ENCODE data around the gene AP5S1. TPM values are rescaled to one million over a fixed set of nuclear protein-coding genes. Genes with fewer than 3 reads are reported as not detected.
A peak's percentile ranks its signal among the peaks of the same experiment; 100 is the strongest.

AP5S1 gene
- total RNA-seq, 2 experiments from 2014 or later = 6.0 TPM

DNA sequence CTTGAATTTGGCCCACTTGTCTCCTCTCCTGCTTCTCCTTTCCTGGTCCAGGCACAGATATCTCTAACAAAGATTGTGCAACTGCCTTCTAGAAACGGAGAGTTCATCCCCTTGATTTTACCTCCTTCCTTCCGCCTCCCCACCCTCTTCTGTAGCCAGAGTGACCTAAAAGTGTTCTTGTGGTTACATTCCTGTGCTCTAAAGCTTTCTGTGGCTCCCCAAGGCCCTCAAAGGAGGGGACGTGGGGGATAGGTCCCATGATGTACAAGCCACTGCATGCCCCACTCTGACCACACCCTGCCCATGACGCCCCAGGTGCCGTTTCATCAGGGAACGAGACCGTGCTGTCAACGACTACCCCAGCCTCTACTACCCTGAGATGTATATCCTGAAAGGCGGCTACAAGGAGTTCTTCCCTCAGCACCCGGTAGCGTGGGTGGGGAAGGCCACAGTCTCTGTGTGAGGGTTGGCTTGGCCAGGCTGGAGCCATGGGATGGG is 16.0 kb upstream of the AP5S1 start:
- ATAC-seq (ENCODE audit: poor library complexity) (no peak), DNase-seq (no peak)
- Histone ChIP-seq H3K4me3 (ENCODE audit: low read length) (no peak overlapping the region), H3K27me3 (ENCODE audit: control insufficient read depth in 1 of 2, insufficient read depth in 2 of 2, low read length in 2 of 2) (no peaks in the 10 kb centered on the region), H3K27ac (ENCODE audit: low read depth in 1 of 2, low read length in 2 of 2) (peak overlapping the region in 1 of 2 donors; percentile 78), H3K36me3 (ENCODE audit: insufficient read depth, low read length) (peaks cover 71% of the 10 kb centered on the region), H3K9me3 (ENCODE audit: control insufficient read depth in 1 of 2, insufficient read depth in 1 of 2, low read length in 2 of 2) (no peaks in the 10 kb centered on the region), H3K4me1 (ENCODE audit: insufficient read depth, low read length) (peaks cover 88% of the 10 kb centered on the region)
- Mint-ChIP-seq H3K9me3 (no peaks in the 10 kb centered on the region), H3K36me3 (ENCODE audit: low read depth) (peaks cover 80% of the 10 kb centered on the region), H3K27ac (peak overlapping the region; percentile 95), H3K4me1 (ENCODE audit: low read depth) (peaks cover 78% of the 10 kb centered on the region), H3K27me3 (no peaks in the 10 kb centered on the region), H3K4me3 (peak overlapping the region; percentile 51)
- TF ChIP-seq, protein P1, sequence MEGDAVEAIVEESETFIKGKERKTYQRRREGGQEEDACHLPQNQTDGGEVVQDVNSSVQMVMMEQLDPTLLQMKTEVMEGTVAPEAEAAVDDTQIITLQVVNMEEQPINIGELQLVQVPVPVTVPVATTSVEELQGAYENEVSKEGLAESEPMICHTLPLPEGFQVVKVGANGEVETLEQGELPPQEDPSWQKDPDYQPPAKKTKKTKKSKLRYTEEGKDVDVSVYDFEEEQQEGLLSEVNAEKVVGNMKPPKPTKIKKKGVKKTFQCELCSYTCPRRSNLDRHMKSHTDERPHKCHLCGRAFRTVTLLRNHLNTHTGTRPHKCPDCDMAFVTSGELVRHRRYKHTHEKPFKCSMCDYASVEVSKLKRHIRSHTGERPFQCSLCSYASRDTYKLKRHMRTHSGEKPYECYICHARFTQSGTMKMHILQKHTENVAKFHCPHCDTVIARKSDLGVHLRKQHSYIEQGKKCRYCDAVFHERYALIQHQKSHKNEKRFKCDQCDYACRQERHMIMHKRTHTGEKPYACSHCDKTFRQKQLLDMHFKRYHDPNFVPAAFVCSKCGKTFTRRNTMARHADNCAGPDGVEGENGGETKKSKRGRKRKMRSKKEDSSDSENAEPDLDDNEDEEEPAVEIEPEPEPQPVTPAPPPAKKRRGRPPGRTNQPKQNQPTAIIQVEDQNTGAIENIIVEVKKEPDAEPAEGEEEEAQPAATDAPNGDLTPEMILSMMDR (IDR thresholded peaks at IDR 0.05) = no peak
- intact Hi-C loops (cut with DNase I, micrococcal nuclease) = no loop called here
- ChIA-PET CTCF (no interaction called here), POLR2A (interaction anchor here (1.2 kb wide), 1 partner anchor 10 kb away, joined by 4 read pairs; no protein-coding TSS in a partner anchor)

DNA sequence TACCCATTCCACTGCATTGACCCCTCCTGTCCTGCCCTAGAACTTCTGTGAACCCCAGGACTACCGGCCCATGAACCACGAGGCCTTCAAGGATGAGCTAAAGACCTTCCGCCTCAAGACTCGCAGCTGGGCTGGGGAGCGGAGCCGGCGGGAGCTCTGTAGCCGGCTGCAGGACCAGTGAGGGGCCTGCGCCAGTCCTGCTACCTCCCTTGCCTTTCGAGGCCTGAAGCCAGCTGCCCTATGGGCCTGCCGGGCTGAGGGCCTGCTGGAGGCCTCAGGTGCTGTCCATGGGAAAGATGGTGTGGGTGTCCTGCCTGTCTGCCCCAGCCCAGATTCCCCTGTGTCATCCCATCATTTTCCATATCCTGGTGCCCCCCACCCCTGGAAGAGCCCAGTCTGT is 15.6 kb upstream of the AP5S1 start:
- no peaks in the 10 kb centered on the region for H3K9me3 ChIP-seq (ENCODE audit: control insufficient read depth in 1 of 2, insufficient read depth in 1 of 2, low read length in 2 of 2)
- H3K4me1 ChIP-seq (ENCODE audit: insufficient read depth, low read length) = peaks cover 87% of the 10 kb centered on the region
- peaks cover 66% of the 10 kb centered on the region for H3K36me3 ChIP-seq (ENCODE audit: insufficient read depth, low read length)
- H3K4me1 Mint-ChIP-seq (ENCODE audit: low read depth) = peaks cover 76% of the 10 kb centered on the region
- peak overlapping the region; percentile 81 for H3K27ac Mint-ChIP-seq
- no peak overlapping the region for H3K4me3 ChIP-seq (ENCODE audit: low read length)
- DNase-seq = no peak
- intact Hi-C loops (cut with DNase I, micrococcal nuclease) = no loop called here
- H3K4me3 Mint-ChIP-seq = no peak overlapping the region
- CTCF ChIA-PET = no interaction called here
- no peaks in the 10 kb centered on the region for H3K27me3 Mint-ChIP-seq
- H3K27me3 ChIP-seq (ENCODE audit: control insufficient read depth in 1 of 2, insufficient read depth in 2 of 2, low read length in 2 of 2) = no peaks in the 10 kb centered on the region
- ATAC-seq (ENCODE audit: poor library complexity) = no peak
- POLR2A ChIA-PET = interaction anchor here (1.2 kb wide), 1 partner anchor 9 kb away, joined by 4 read pairs; no protein-coding TSS in a partner anchor
- H3K36me3 Mint-ChIP-seq (ENCODE audit: low read depth) = peaks cover 77% of the 10 kb centered on the region
- peak overlapping the region in 1 of 2 donors; percentile 17 for H3K27ac ChIP-seq (ENCODE audit: low read depth in 1 of 2, low read length in 2 of 2)
- H3K9me3 Mint-ChIP-seq = no peaks in the 10 kb centered on the region
- TF ChIP-seq, protein P1 (IDR thresholded peaks at IDR 0.05) = no peak

DNA sequence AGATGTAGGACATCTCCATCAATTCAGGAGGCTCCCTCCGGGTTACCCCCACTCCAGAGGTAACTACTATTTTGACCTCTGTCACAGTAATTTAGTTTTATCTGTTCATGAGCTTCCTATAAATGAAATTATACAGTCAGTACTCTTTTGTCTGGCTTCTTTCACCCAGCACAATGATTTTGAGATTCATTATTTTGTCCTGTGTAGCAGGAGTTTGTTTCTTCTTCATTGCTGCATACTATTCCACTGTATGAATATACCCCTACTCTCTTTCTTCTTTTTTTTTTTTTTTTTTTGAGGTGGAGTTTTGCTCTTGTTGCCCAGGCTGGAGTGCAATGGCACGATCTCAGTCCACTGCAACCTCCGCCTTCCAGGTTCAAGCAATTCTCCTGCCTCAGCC is 11.8 kb upstream of the AP5S1 start:
- Histone ChIP-seq H3K27me3 (ENCODE audit: control insufficient read depth in 1 of 2, insufficient read depth in 2 of 2, low read length in 2 of 2) (no peaks in the 10 kb centered on the region), H3K9me3 (ENCODE audit: control insufficient read depth in 1 of 2, insufficient read depth in 1 of 2, low read length in 2 of 2) (no peaks in the 10 kb centered on the region), H3K4me3 (ENCODE audit: low read length) (no peak overlapping the region), H3K4me1 (ENCODE audit: insufficient read depth, low read length) (peaks cover 86% of the 10 kb centered on the region), H3K36me3 (ENCODE audit: insufficient read depth, low read length) (peaks cover 29% of the 10 kb centered on the region), H3K27ac (ENCODE audit: low read depth in 1 of 2, low read length in 2 of 2) (peak overlapping the region in 1 of 2 donors; percentile 18)
- H3K4me1 Mint-ChIP-seq (ENCODE audit: low read depth) = peaks cover 83% of the 10 kb centered on the region
- intact Hi-C loops (cut with DNase I, micrococcal nuclease) = no loop called here
- ATAC-seq (ENCODE audit: poor library complexity) (no peak), DNase-seq (no peak)
- peak overlapping the region; percentile 81 for H3K27ac Mint-ChIP-seq
- H3K27me3 Mint-ChIP-seq = no peaks in the 10 kb centered on the region
- CTCF ChIA-PET = interaction anchor here (1.0 kb wide), 1 partner anchor 12 kb away, joined by 6 read pairs; the partner anchor contains the start of gene AP5S1
- peaks cover 40% of the 10 kb centered on the region for H3K36me3 Mint-ChIP-seq (ENCODE audit: low read depth)
- no peaks in the 10 kb centered on the region for H3K9me3 Mint-ChIP-seq
- POLR2A ChIA-PET = no interaction called here
- H3K4me3 Mint-ChIP-seq = peak overlapping the region; percentile 38
- TF ChIP-seq, protein P1 (IDR thresholded peaks at IDR 0.05) = no peak
